GM12878 (cell line): ENCODE data around the gene COPS3. TPM values are rescaled to one million over a fixed set of nuclear protein-coding genes. Genes with fewer than 3 reads are reported as not detected.

Source experiments
- ATAC-seq: fragments of 200-7000 bp; cut with Tn5 transposase; 3 replicates; pipeline ENCODE4 v1.9.1; 2020; ENCODE audit warnings: mild to moderate bottlenecking, moderate library complexity
- BruUV-seq: library from RNA; stranded (reverse); fragments of 400-500 nt; replicated peaks from 2 replicates; lab custom pipeline; 2021; lab: Mats Ljungman, UMichigan
- CTCF ChIA-PET: fragments of 300-600 bp; sonication (Branson Sonifier 250); formaldehyde crosslinking; extraction: SDS; loops from one replicate; lab custom pipeline; 2021; ENCODE audit warnings: inconsistent platforms; lab: Yijun Ruan, JAX
- POLR2A ChIA-PET: fragments of 350-600 bp; formaldehyde crosslinking; extraction: SDS; loops from one replicate; lab custom pipeline; 2021; ENCODE audit warnings: inconsistent platforms; lab: Charles Lee
- RAD21 ChIA-PET: fragments of 300-600 bp; sonication (Branson Sonifier 250); formaldehyde crosslinking; loops from one replicate; lab custom pipeline; 2023; ENCODE audit warnings: antibody characterized with exemption; ENCODE audit not compliant: unreplicated experiment; lab: Charles Lee
- SMC1A ChIA-PET: fragments of 300-600 bp; sonication (Branson Sonifier 250); formaldehyde crosslinking; loops from one replicate; lab custom pipeline; 2023; ENCODE audit not compliant: unreplicated experiment, uncharacterized antibody; lab: Charles Lee
- DNase-seq: peaks from one replicate; pipeline ENCODE4 v3.0.0-alpha.2; 2011; ENCODE audit warnings: low read depth, low spot score
- FAIRE-seq: peaks from 3 replicates; lab custom pipeline; 2011; peaks lifted over from hg19 to GRCh38; lab: Jason Lieb, UNC
- H2AFZ ChIP-seq: 2 replicates; pipeline ENCODE4 v1.6.0; 2011; ENCODE audit warnings: low read depth, low read length, control low read depth; ENCODE audit not compliant: control insufficient read depth
- H3K27ac ChIP-seq: 2 replicates; pipeline ENCODE4 v1.5.1; 2011; ENCODE audit warnings: control low read depth; ENCODE audit not compliant: control insufficient read depth, insufficient read depth
- H3K27me3 ChIP-seq, 2 experiments: replicated peaks in 1 of 2; 2 replicates each; pipeline versions ENCODE4 v1.6.0 to v1.6.1; 2011; ENCODE audit warnings: low read length in 1 of 2; ENCODE audit not compliant: control insufficient read depth in 2 of 2, insufficient read depth in 2 of 2
- H3K36me3 ChIP-seq, 2 experiments: 2 replicates each; pipeline ENCODE4 v1.5.1; 2011; ENCODE audit warnings: low read length in 1 of 2; ENCODE audit not compliant: control insufficient read depth in 2 of 2, insufficient read depth in 2 of 2
- H3K4me1 ChIP-seq: 2 replicates; pipeline ENCODE4 v1.6.1; 2011; ENCODE audit warnings: mild to moderate bottlenecking, low read length, moderate library complexity, mixed read lengths; ENCODE audit not compliant: control insufficient read depth, insufficient read depth
- H3K4me2 ChIP-seq: 2 replicates; pipeline ENCODE4 v1.6.0; 2011; ENCODE audit warnings: control low read depth; ENCODE audit not compliant: control insufficient read depth, insufficient read depth
- H3K4me3 ChIP-seq: fragments of 200-600 bp; sonication (generic); 2 replicates; pipeline ENCODE4 v1.5.1; 2016
- H3K79me2 ChIP-seq: 2 replicates; pipeline ENCODE4 v1.6.0; 2011; ENCODE audit warnings: low read length; ENCODE audit not compliant: control insufficient read depth, insufficient read depth
- H3K9ac ChIP-seq: 2 replicates; pipeline ENCODE4 v1.8.0; 2011; ENCODE audit warnings: low read length, control low read depth, mixed read lengths; ENCODE audit not compliant: control insufficient read depth, insufficient read depth
- H3K9me3 ChIP-seq: replicated peaks from 3 replicates; pipeline ENCODE4 v1.5.1; 2011; ENCODE audit warnings: mild to moderate bottlenecking, low read length; ENCODE audit not compliant: control insufficient read depth, insufficient read depth
- H4K20me1 ChIP-seq: 2 replicates; pipeline ENCODE4 v1.6.0; 2011; ENCODE audit not compliant: control insufficient read depth, insufficient read depth
- ASH2L ChIP-seq: fragments of 300-600, 200-600 bp; sonication (generic); IDR thresholded peaks from 2 replicates; pipeline ENCODE4 v1.6.1; 2017; ENCODE audit warnings: low read depth, mild to moderate bottlenecking, borderline replicate concordance
- BCL11A ChIP-seq: IDR thresholded peaks from 2 replicates; pipeline ENCODE4 v1.6.1; 2011; ENCODE audit warnings: low read depth, low read length
- CBX3 ChIP-seq: fragments of 200-600 bp; sonication (generic); IDR thresholded peaks from 2 replicates; pipeline ENCODE4 v1.6.1; 2016; ENCODE audit warnings: low read depth, borderline replicate concordance
- FOS ChIP-seq: IDR thresholded peaks from 3 replicates; pipeline ENCODE4 v1.6.1; 2011; ENCODE audit warnings: borderline replicate concordance; ENCODE audit not compliant: insufficient read length; ENCODE audit errors: extremely low read depth
- NFIC ChIP-seq: IDR thresholded peaks from 2 replicates; pipeline ENCODE4 v1.6.1; 2012; ENCODE audit warnings: low read depth, mild to moderate bottlenecking, inconsistent platforms, low read length, moderate library complexity
- NFXL1 ChIP-seq: fragments of 450-650 bp; IDR thresholded peaks from 2 replicates; pipeline ENCODE4 v1.6.1; 2017; ENCODE audit warnings: antibody characterized with exemption, mild to moderate bottlenecking, borderline replicate concordance
- NRF1 ChIP-seq: conservative IDR thresholded peaks from 2 replicates; pipeline ENCODE4 v1.6.1; 2011; ENCODE audit warnings: mild to moderate bottlenecking, low read depth, low read length, improper control_type of control experiment
- POLR2AphosphoS5 ChIP-seq: IDR thresholded peaks from 2 replicates; pipeline ENCODE4 v1.6.1; 2011; ENCODE audit warnings: mild to moderate bottlenecking, low read length, inconsistent platforms
- SIX5 ChIP-seq: IDR thresholded peaks from 2 replicates; pipeline ENCODE4 v1.6.1; 2011; ENCODE audit warnings: mild to moderate bottlenecking, low read depth, low read length, moderate library complexity; ENCODE audit not compliant: severe bottlenecking
- SREBF2 ChIP-seq: IDR thresholded peaks from 2 replicates; pipeline ENCODE4 v1.6.1; 2012; ENCODE audit warnings: mild to moderate bottlenecking, low read length
- ZNF24 ChIP-seq: fragments of 450-650 bp; IDR thresholded peaks from 2 replicates; pipeline ENCODE4 v1.6.1; 2017; ENCODE audit warnings: antibody characterized with exemption, mild to moderate bottlenecking
- ZZZ3 ChIP-seq: IDR thresholded peaks from 2 replicates; pipeline ENCODE4 v1.6.1; 2011; ENCODE audit warnings: low read depth; ENCODE audit not compliant: control insufficient read depth, insufficient read length
- WGBS: methylation state at CpG from one replicate; pipeline ENCODE4 v1.1.6; 2016; ENCODE audit warnings: low lambda C conversion rate; ENCODE audit not compliant: insufficient replicate concordance, insufficient coverage; ENCODE audit errors: missing lambda C conversion rate; 5-methylcytosine and 5-hydroxymethylcytosine counted together
- in situ Hi-C: fragments of 300-500 bp; cut with MboI; formaldehyde crosslinking; loops from 9 replicates; pipeline ENCODE4 v1.14.3; 2018; ENCODE audit warnings: mixed read lengths
- intact Hi-C: fragments of 100-400 bp; cut with micrococcal nuclease; formaldehyde crosslinking; loops from one replicate; pipeline ENCODE4 v1.14.2; 2022; ENCODE audit not compliant: unreplicated experiment
- polyA plus RNA-seq, 11 experiments: library from polyadenylated mRNA; depleted of rRNA in 4 of 11; unstranded in 6 of 11; stranded (reverse) in 5 of 11; fragments of >200 nt; fragmentation: Nextera tagmentation in 4 of 11; fragmentation: Illumina TruSeq in 1 of 11; extraction: Ambion mirVana in 4 of 11; extraction: Trizol in 1 of 11; gene quantifications; 1 replicate in 1 of 11; 2 replicates in 10 of 11; pipeline versions ENCODE4 v1.2.1 to v1.2.3, GENCODE V29; 2011 to 2016; ENCODE audit warnings: inconsistent platforms in 2 of 11, missing spikeins in 2 of 11, low read depth in 1 of 11
- total RNA-seq, 4 experiments: library from RNA; depleted of rRNA in 3 of 4; stranded (reverse); fragments of >200 nt in 3 of 4; fragmentation: Illumina TruSeq in 1 of 4; extraction: Trizol in 1 of 4; gene quantifications; 2 replicates each; pipeline versions ENCODE4 v1.2.1 to v1.2.3, GENCODE V29; 2013 to 2021
- TF ChIP-seq, protein P1 (sequence below): fragments of 450-650 bp; IDR thresholded peaks from 2 replicates; pipeline ENCODE4 v1.6.1; 2017; ENCODE audit warnings: mild to moderate bottlenecking, moderate library complexity
- TF ChIP-seq, protein P2 (sequence below): fragments of 450-650 bp; IDR thresholded peaks from 2 replicates; pipeline ENCODE4 v1.6.1; 2014; ENCODE audit warnings: mild to moderate bottlenecking

The COPS3 gene
- total and polyA plus RNA-seq, 10 of the 15 experiments (the other 5 are each of a cell fraction or from before 2014, with no cell fraction given), result 99.7 to 187 (median 133) TPM

DNA sequence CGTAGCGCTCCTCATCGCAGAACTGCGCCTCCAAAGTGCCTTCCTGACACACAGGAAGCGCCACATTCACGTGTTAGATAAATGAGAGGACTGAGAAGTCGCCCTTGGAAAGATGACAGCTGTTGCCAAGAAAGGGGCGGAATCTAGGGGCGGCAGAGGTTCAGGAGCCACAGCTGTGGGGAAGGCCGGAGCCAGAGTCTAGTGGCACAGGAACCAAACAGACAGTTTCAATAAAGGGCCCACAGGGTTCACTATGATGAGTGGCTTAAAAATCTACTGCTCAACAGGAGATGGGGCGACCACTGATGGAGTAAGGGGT is 48.8 kb downstream of the COPS3 start:
- DNase-seq (no peak), ATAC-seq (no peak)
- POLR2A ChIA-PET, result no interaction called here
- H3K9ac ChIP-seq, result no peak overlapping the region
- H3K27me3 ChIP-seq, result no peaks in the 10 kb centered on the region
- no peak overlapping the region for H3K27ac ChIP-seq
- RAD21 ChIA-PET, result no interaction called here
- H3K36me3 ChIP-seq, result peaks cover 5 to 19% of the 10 kb centered on the region in 2 experiments; a peak in 3 of 4 replicates
- H3K4me1 ChIP-seq, result peaks cover 6% of the 10 kb centered on the region
- SMC1A ChIA-PET, result no interaction called here
- no peak overlapping the region for H3K4me3 ChIP-seq
- WGBS, result 89% methylated on average over 11 of the region's 11 CpGs
- in situ Hi-C loops (no loop called here), intact Hi-C loops (loop anchor here (10.0 kb wide), 1 partner anchor 227 kb away; no protein-coding TSS in a partner anchor)
- CTCF ChIA-PET, result no interaction called here
- no peak overlapping the region for H2AFZ ChIP-seq
- no TSS peak for BruUV-seq
- H3K79me2 ChIP-seq, result peaks cover 20% of the 10 kb centered on the region
- TF ChIP-seq BCL11A, result no peak
- TF ChIP-seq SREBF2, result no peak
- TF ChIP-seq ASH2L, result no peak
- TF ChIP-seq FOS, result no peak
- no peak for TF ChIP-seq CBX3
- TF ChIP-seq, protein P1, sequence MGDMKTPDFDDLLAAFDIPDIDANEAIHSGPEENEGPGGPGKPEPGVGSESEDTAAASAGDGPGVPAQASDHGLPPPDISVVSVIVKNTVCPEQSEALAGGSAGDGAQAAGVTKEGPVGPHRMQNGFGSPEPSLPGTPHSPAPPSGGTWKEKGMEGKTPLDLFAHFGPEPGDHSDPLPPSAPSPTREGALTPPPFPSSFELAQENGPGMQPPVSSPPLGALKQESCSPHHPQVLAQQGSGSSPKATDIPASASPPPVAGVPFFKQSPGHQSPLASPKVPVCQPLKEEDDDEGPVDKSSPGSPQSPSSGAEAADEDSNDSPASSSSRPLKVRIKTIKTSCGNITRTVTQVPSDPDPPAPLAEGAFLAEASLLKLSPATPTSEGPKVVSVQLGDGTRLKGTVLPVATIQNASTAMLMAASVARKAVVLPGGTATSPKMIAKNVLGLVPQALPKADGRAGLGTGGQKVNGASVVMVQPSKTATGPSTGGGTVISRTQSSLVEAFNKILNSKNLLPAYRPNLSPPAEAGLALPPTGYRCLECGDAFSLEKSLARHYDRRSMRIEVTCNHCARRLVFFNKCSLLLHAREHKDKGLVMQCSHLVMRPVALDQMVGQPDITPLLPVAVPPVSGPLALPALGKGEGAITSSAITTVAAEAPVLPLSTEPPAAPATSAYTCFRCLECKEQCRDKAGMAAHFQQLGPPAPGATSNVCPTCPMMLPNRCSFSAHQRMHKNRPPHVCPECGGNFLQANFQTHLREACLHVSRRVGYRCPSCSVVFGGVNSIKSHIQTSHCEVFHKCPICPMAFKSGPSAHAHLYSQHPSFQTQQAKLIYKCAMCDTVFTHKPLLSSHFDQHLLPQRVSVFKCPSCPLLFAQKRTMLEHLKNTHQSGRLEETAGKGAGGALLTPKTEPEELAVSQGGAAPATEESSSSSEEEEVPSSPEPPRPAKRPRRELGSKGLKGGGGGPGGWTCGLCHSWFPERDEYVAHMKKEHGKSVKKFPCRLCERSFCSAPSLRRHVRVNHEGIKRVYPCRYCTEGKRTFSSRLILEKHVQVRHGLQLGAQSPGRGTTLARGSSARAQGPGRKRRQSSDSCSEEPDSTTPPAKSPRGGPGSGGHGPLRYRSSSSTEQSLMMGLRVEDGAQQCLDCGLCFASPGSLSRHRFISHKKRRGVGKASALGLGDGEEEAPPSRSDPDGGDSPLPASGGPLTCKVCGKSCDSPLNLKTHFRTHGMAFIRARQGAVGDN, result no peak
- TF ChIP-seq NFXL1, result no peak
- TF ChIP-seq POLR2AphosphoS5, result no peak
- TF ChIP-seq SIX5, result no peak
- no peak for TF ChIP-seq NFIC
- TF ChIP-seq ZZZ3, result no peak
- TF ChIP-seq ZNF24, result no peak
- TF ChIP-seq, protein P2, sequence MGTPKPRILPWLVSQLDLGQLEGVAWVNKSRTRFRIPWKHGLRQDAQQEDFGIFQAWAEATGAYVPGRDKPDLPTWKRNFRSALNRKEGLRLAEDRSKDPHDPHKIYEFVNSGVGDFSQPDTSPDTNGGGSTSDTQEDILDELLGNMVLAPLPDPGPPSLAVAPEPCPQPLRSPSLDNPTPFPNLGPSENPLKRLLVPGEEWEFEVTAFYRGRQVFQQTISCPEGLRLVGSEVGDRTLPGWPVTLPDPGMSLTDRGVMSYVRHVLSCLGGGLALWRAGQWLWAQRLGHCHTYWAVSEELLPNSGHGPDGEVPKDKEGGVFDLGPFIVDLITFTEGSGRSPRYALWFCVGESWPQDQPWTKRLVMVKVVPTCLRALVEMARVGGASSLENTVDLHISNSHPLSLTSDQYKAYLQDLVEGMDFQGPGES, result no peak
- no peak for TF ChIP-seq NRF1
- TF ChIP-seq, all 136 proteins: peak for 0
- no peak for FAIRE-seq
- Histone ChIP-seq H3K4me2 (no peak overlapping the region), H4K20me1 (no peaks in the 10 kb centered on the region), H3K9me3 (no peaks in the 10 kb centered on the region)
